ENCODE results near the gene DNM3.

Gene DNM3

GRCh38 chr1:171873664-171874063 lies 32.4 kb downstream of the DNM3 start:
- no peak for DNase-seq

- DNase-seq = peak in 2 of 3 donors; percentile 6 to 15
These were observed 36.4 kb downstream of the DNM3 start for GRCh38 chr1:171877701-171878100.

- no peak for DNase-seq
These were observed 38.3 kb downstream of the DNM3 start for GRCh38 chr1:171879556-171879955.

GRCh38 chr1:171881442-171881841 lies 40.1 kb downstream of the DNM3 start:
- peak in 2 of 3 donors; percentile 3 to 4 for DNase-seq

- DNase-seq = no peak
These were observed 42.6 kb downstream of the DNM3 start for GRCh38 chr1:171883849-171884248.

GRCh38 chr1:171884475-171884874 lies 43.2 kb downstream of the DNM3 start:
- DNase-seq = no peak

- no peak for DNase-seq
These were observed 48.8 kb downstream of the DNM3 start for GRCh38 chr1:171890131-171890530.

GRCh38 chr1:171896936-171897703 lies 55.8 kb downstream of the DNM3 start:
- no peak for DNase-seq

GRCh38 chr1:171898941-171899340 lies 57.6 kb downstream of the DNM3 start:
- no peak for DNase-seq

- no peak for DNase-seq
These were observed 58.5 kb downstream of the DNM3 start for GRCh38 chr1:171899838-171900237.

GRCh38 chr1:171901245-171901644 lies 59.9 kb downstream of the DNM3 start:
- DNase-seq = no peak

- no peak for DNase-seq
These were observed 61.2 kb downstream of the DNM3 start for GRCh38 chr1:171902527-171902926.

GRCh38 chr1:171904778-171905450 lies 63.6 kb downstream of the DNM3 start:
- DNase-seq = peak in 2 of 3 donors; percentile 15 to 42

- DNase-seq = no peak
These were observed 68.4 kb downstream of the DNM3 start for GRCh38 chr1:171909711-171910110.

- DNase-seq = no peak
These were observed 69.5 kb downstream of the DNM3 start for GRCh38 chr1:171910786-171911185.

GRCh38 chr1:171911506-171911905 lies 70.2 kb downstream of the DNM3 start:
- DNase-seq = no peak

GRCh38 chr1:171912509-171913175 lies 71.3 kb downstream of the DNM3 start:
- peak in 1 of 3 donors; percentile 6 for DNase-seq

- DNase-seq = peak; percentile 34 to 46 (median 36)
These were observed 72.1 kb downstream of the DNM3 start for GRCh38 chr1:171913385-171913784.

- no peak for DNase-seq
These were observed 75.0 kb downstream of the DNM3 start for GRCh38 chr1:171916315-171916771.

GRCh38 chr1:171917331-171917730 lies 76.0 kb downstream of the DNM3 start:
- DNase-seq = no peak

GRCh38 chr1:171919891-171920887 lies 78.9 kb downstream of the DNM3 start:
- DNase-seq = no peak

- DNase-seq = no peak
These were observed 81.7 kb downstream of the DNM3 start for GRCh38 chr1:171922999-171923398.

All from suppressor macrophage treated with lipopolysaccharide for 1 hour (primary cell).